HG03060 (cell line): ENCODE measurements around the gene C5orf15.
"Not testable (repeated sequence)": the region's sequence is repeated elsewhere in the genome, so short reads cannot be mapped to it uniquely, and the experiment has no call there.

Experiments
- ATAC-seq: cut with Tn5 transposase; IDR thresholded peaks from one replicate; pipeline ENCODE4 v1.9.1; 2021; ENCODE audit warnings: low read depth, moderate number of reproducible peaks; ENCODE audit not compliant: unreplicated experiment

Gene C5orf15

GRCh38 chr5:133938929-133939328 lies 29.5 kb downstream of the C5orf15 start:
- no peak for ATAC-seq

GRCh38 chr5:133938039-133938821 lies 30.2 kb downstream of the C5orf15 start:
- ATAC-seq = no peak

- ATAC-seq = not testable (repeated sequence)
Measured at GRCh38 chr5:133937628-133938027, 30.8 kb downstream of the C5orf15 start.

GRCh38 chr5:133936651-133937015 lies 31.8 kb downstream of the C5orf15 start:
- no peak for ATAC-seq

- ATAC-seq = not testable (repeated sequence)
Measured at GRCh38 chr5:133935991-133936650, 32.3 kb downstream of the C5orf15 start.

GRCh38 chr5:133935667-133935940 lies 32.8 kb downstream of the C5orf15 start:
- ATAC-seq = no peak

- ATAC-seq = no peak
Measured at GRCh38 chr5:133934822-133935666, 33.4 kb downstream of the C5orf15 start.

GRCh38 chr5:133934311-133934710 lies 34.1 kb downstream of the C5orf15 start:
- no peak for ATAC-seq

- ATAC-seq = no peak
Measured at GRCh38 chr5:133933670-133934295, 34.6 kb downstream of the C5orf15 start.

GRCh38 chr5:133933169-133933509 lies 35.3 kb downstream of the C5orf15 start:
- ATAC-seq = no peak

- ATAC-seq = no peak
Measured at GRCh38 chr5:133932441-133933168, 35.8 kb downstream of the C5orf15 start.

- ATAC-seq = no peak
Measured at GRCh38 chr5:133931546-133931945, 36.9 kb downstream of the C5orf15 start.

GRCh38 chr5:133930813-133931090 lies 37.7 kb downstream of the C5orf15 start:
- ATAC-seq = no peak

GRCh38 chr5:133930061-133930812 lies 38.2 kb downstream of the C5orf15 start:
- ATAC-seq = no peak

- ATAC-seq = no peak
Measured at GRCh38 chr5:133928587-133929393, 39.6 kb downstream of the C5orf15 start.

- ATAC-seq = no peak
Measured at GRCh38 chr5:133927300-133928180, 40.9 kb downstream of the C5orf15 start.

- ATAC-seq = no peak
Measured at GRCh38 chr5:133926489-133927299, 41.7 kb downstream of the C5orf15 start.
